ENCODE data around the gene SLC9C1.

DNA sequence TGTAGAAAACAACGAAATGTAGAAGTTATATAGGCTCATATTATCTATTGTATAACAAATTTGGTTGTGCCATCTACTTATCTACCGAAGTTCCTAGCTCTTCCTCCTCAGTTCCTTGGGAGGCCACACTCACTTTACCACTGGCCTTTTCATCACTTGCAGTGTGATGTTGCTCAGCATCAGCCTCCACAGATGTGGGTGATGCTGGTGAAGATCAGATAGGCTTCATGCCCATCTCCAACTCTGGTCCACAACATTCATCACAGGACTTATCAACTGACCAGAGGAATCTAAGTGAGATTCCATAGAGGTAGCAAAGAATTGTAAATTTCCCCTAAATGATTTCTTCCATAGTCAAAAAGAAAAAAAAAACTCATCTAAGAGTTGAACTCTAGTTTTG is 47.4 kb upstream of the SLC9C1 start:
- TF ChIP-seq, protein P1, sequence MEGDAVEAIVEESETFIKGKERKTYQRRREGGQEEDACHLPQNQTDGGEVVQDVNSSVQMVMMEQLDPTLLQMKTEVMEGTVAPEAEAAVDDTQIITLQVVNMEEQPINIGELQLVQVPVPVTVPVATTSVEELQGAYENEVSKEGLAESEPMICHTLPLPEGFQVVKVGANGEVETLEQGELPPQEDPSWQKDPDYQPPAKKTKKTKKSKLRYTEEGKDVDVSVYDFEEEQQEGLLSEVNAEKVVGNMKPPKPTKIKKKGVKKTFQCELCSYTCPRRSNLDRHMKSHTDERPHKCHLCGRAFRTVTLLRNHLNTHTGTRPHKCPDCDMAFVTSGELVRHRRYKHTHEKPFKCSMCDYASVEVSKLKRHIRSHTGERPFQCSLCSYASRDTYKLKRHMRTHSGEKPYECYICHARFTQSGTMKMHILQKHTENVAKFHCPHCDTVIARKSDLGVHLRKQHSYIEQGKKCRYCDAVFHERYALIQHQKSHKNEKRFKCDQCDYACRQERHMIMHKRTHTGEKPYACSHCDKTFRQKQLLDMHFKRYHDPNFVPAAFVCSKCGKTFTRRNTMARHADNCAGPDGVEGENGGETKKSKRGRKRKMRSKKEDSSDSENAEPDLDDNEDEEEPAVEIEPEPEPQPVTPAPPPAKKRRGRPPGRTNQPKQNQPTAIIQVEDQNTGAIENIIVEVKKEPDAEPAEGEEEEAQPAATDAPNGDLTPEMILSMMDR (IDR thresholded peaks at IDR 0.05 in 2 of 3, conservative IDR thresholded peaks at IDR 0.05 in 1 of 3; ENCODE audit: borderline replicate concordance in 1 of 3, insufficient read depth in 1 of 3, low read depth in 2 of 3, low read length in 2 of 3), result no peak
- TF ChIP-seq, protein P2, sequence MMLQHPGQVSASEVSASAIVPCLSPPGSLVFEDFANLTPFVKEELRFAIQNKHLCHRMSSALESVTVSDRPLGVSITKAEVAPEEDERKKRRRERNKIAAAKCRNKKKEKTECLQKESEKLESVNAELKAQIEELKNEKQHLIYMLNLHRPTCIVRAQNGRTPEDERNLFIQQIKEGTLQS (IDR thresholded peaks at IDR 0.05), result no peak
- no peak for TF ChIP-seq JUND (IDR thresholded peaks at IDR 0.05)
- no peak for TF ChIP-seq EGR1 (IDR thresholded peaks at IDR 0.05; ENCODE audit: low read depth)
- TF ChIP-seq SIN3A (IDR thresholded peaks at IDR 0.05; ENCODE audit: low read depth), result no peak
- TF ChIP-seq SP1 (IDR thresholded peaks at IDR 0.05; ENCODE audit: low read depth), result no peak
- no peak for TF ChIP-seq ZNF274 (IDR thresholded peaks at IDR 0.05; ENCODE audit: low read depth, low read length)
- no peak for TF ChIP-seq POLR2A (IDR thresholded peaks at IDR 0.05; ENCODE audit: borderline replicate concordance, extremely low read depth, insufficient read depth, insufficient read length)
- TF ChIP-seq YY1 (IDR thresholded peaks at IDR 0.05; ENCODE audit: extremely low read depth, insufficient replicate concordance, low read depth, low read length), result no peak
- no peak for TF ChIP-seq FOSL1 (IDR thresholded peaks at IDR 0.05; ENCODE audit: low read depth)
- no peak for TF ChIP-seq EZH2phosphoT487 (IDR thresholded peaks at IDR 0.05; ENCODE audit: borderline replicate concordance)
- TF ChIP-seq CBX3 (IDR thresholded peaks at IDR 0.05; ENCODE audit: low read depth), result no peak
- TF ChIP-seq RAD21 (IDR thresholded peaks at IDR 0.05; ENCODE audit: low read depth), result no peak

Measured in HCT116 (cell line).